Keratinocyte (primary cell): ENCODE data around the gene SLC2A4RG. TPM values are rescaled to one million over a fixed set of nuclear protein-coding genes. Genes with fewer than 3 reads are reported as not detected.
A peak's percentile ranks its signal among the peaks of the same experiment; 100 is the strongest.

Source experiments
- DNase-seq: peaks from one replicate; pipeline ENCODE4 v3.0.0-alpha.2; 2011; ENCODE audit warnings: low read depth, missing footprints, low spot score
- FAIRE-seq: peaks from 2 replicates; lab custom pipeline; 2011; peaks lifted over from hg19 to GRCh38; lab: Jason Lieb, UNC
- H2AFZ ChIP-seq: 2 replicates; pipeline ENCODE4 v1.6.0; 2012; ENCODE audit warnings: low read length, control low read depth, inconsistent platforms; ENCODE audit not compliant: control insufficient read depth
- H3K27ac ChIP-seq: 2 replicates; pipeline ENCODE4 v1.5.1; 2011; ENCODE audit warnings: low read length; ENCODE audit not compliant: control insufficient read depth, insufficient read depth
- H3K27me3 ChIP-seq: 3 replicates; pipeline ENCODE4 v1.6.0; 2011; ENCODE audit warnings: low read length; ENCODE audit not compliant: control insufficient read depth, insufficient read depth; ENCODE audit errors: extremely low read depth
- H3K36me3 ChIP-seq, 2 experiments: 2 replicates in 1 of 2; 3 replicates in 1 of 2; pipeline ENCODE4 v1.5.1; 2011; ENCODE audit warnings: low read length in 2 of 2, mild to moderate bottlenecking in 1 of 2; ENCODE audit not compliant: control insufficient read depth in 2 of 2, insufficient read depth in 2 of 2; ENCODE audit errors: extremely low read depth in 1 of 2
- H3K4me1 ChIP-seq: 3 replicates; pipeline ENCODE4 v1.5.1; 2011; ENCODE audit warnings: low read length; ENCODE audit not compliant: control insufficient read depth, insufficient read depth; ENCODE audit errors: extremely low read depth
- H3K4me2 ChIP-seq: 3 replicates; pipeline ENCODE4 v1.6.0; 2011; ENCODE audit warnings: low read depth, low read length; ENCODE audit not compliant: control insufficient read depth, insufficient read depth; ENCODE audit errors: extremely low read depth
- H3K4me3 ChIP-seq, 3 experiments: fragments of 200-600 bp in 1 of 3; sonication (generic) in 1 of 3; 2 replicates in 2 of 3; 3 replicates in 1 of 3; pipeline ENCODE4 v1.5.1; 2011 to 2016; ENCODE audit warnings: low read length in 3 of 3, mild to moderate bottlenecking in 3 of 3, control low read depth in 2 of 3, inconsistent platforms in 1 of 3, low read depth in 1 of 3, mixed read lengths in 1 of 3, mixed run types in 1 of 3, moderate library complexity in 1 of 3; ENCODE audit not compliant: control insufficient read depth in 2 of 3, insufficient read depth in 2 of 3; ENCODE audit errors: extremely low read depth in 1 of 3
- H3K79me2 ChIP-seq: 2 replicates; pipeline ENCODE4 v1.6.0; 2012; ENCODE audit warnings: low read length; ENCODE audit not compliant: control insufficient read depth, insufficient read depth
- H3K9ac ChIP-seq: 3 replicates; pipeline ENCODE4 v1.6.0; 2011; ENCODE audit warnings: low read length; ENCODE audit not compliant: control insufficient read depth, insufficient read depth; ENCODE audit errors: extremely low read depth
- H3K9me1 ChIP-seq: 3 replicates; pipeline ENCODE4 v1.6.0; 2011; ENCODE audit warnings: low read length; ENCODE audit not compliant: control insufficient read depth, insufficient read depth; ENCODE audit errors: extremely low read depth
- H3K9me3 ChIP-seq: 2 replicates; pipeline ENCODE4 v1.5.1; 2012; ENCODE audit warnings: low read depth, low read length; ENCODE audit not compliant: control insufficient read depth
- H4K20me1 ChIP-seq: 3 replicates; pipeline ENCODE4 v1.6.0; 2011; ENCODE audit warnings: low read length; ENCODE audit not compliant: control insufficient read depth, insufficient read depth; ENCODE audit errors: extremely low read depth
- CTCF ChIP-seq, 3 experiments: IDR thresholded peaks in 1 of 3; conservative IDR thresholded peaks in 1 of 3; optimal IDR thresholded peaks in 1 of 3; 2 replicates in 2 of 3; 3 replicates in 1 of 3; pipeline versions ENCODE3 to v1.5.1; 2011; ENCODE audit warnings: low read length in 3 of 3, mild to moderate bottlenecking in 3 of 3, moderate library complexity in 2 of 3, control low read depth in 1 of 3, inconsistent platforms in 1 of 3; ENCODE audit not compliant: insufficient read depth in 2 of 3; ENCODE audit errors: extremely low read depth in 1 of 3
- EZH2 ChIP-seq: IDR thresholded peaks from one replicate; pipeline ENCODE4 v1.6.1; 2012; ENCODE audit warnings: inconsistent platforms, mild to moderate bottlenecking, low read length, moderate library complexity
- dilution Hi-C: fragments of 300-500 bp; cut with MboI; formaldehyde crosslinking; loops from one replicate; pipeline ENCODE4 v1.7.0; 2020; ENCODE audit warnings: low sequenced_read_pairs; ENCODE audit not compliant: extremely low pct_ligation_motif_present
- polyA plus RNA-seq, 5 experiments: library from polyadenylated mRNA; depleted of rRNA in 3 of 5; stranded (reverse) in 3 of 5; stranded (forward) in 1 of 5; unstranded in 1 of 5; fragments of >200 nt; gene quantifications; 1 replicate in 1 of 5; 2 replicates in 3 of 5; 3 replicates in 1 of 5; pipeline versions ENCODE4 v1.2.1 to v1.2.3, GENCODE V29; 2011 to 2012; ENCODE audit warnings: missing spikeins in 2 of 5, low read depth in 1 of 5, low replicate concordance in 1 of 5

SLC2A4RG gene
- polyA plus RNA-seq, 1 donor (not counting 4 experiments of a cell fraction or from before 2014, with no cell fraction given), result 23.5 TPM

- Histone ChIP-seq H3K27ac (no peak overlapping the region), H3K79me2 (peaks cover 82% of the 10 kb centered on the region), H2AFZ (no peak overlapping the region), H3K36me3 (peaks cover 21 to 29% of the 10 kb centered on the region in 2 experiments), H3K27me3 (no peaks in the 10 kb centered on the region), H3K9me3 (no peaks in the 10 kb centered on the region), H3K4me2 (peak overlapping the region; percentile 80), H3K4me1 (peaks cover 21% of the 10 kb centered on the region), H3K4me3 (peak overlapping the region; percentile 77 to 81 (median 79)), H4K20me1 (peaks cover 4% of the 10 kb centered on the region), H3K9ac (no peak overlapping the region), H3K9me1 (no peaks in the 10 kb centered on the region)
- DNase-seq (no peak), FAIRE-seq (no peak)
- dilution Hi-C loops, result no loop called here
- TF ChIP-seq CTCF (optimal IDR thresholded peaks at IDR 0.05 in 1 of 3, IDR thresholded peaks at IDR 0.05 in 1 of 3, conservative IDR thresholded peaks at IDR 0.05 in 1 of 3; ENCODE audit: extremely low read depth in 1 of 3, insufficient read depth in 2 of 3, low read length in 3 of 3), result no peak
Measured at GRCh38 chr20:63709149-63709527, 30.4 kb upstream of the SLC2A4RG start.

GRCh38 chr20:63711085-63711645, 28.4 kb upstream of the SLC2A4RG start:
- no peaks in the 10 kb centered on the region for H4K20me1 ChIP-seq
- no peak overlapping the region for H3K9ac ChIP-seq
- DNase-seq (no peak), FAIRE-seq (no peak)
- H3K9me1 ChIP-seq, result no peaks in the 10 kb centered on the region
- no peak overlapping the region for H3K27ac ChIP-seq
- dilution Hi-C loops, result no loop called here
- H3K4me1 ChIP-seq, result peaks cover 17% of the 10 kb centered on the region
- H3K4me3 ChIP-seq, result no peak overlapping the region
- H3K9me3 ChIP-seq, result no peaks in the 10 kb centered on the region
- no peaks in the 10 kb centered on the region for H3K27me3 ChIP-seq
- H3K79me2 ChIP-seq, result peaks cover 84% of the 10 kb centered on the region
- H3K36me3 ChIP-seq, result peaks cover 12 to 14% of the 10 kb centered on the region in 2 experiments
- H3K4me2 ChIP-seq, result no peak overlapping the region
- TF ChIP-seq CTCF (optimal IDR thresholded peaks at IDR 0.05 in 1 of 3, IDR thresholded peaks at IDR 0.05 in 1 of 3, conservative IDR thresholded peaks at IDR 0.05 in 1 of 3; ENCODE audit: extremely low read depth in 1 of 3, insufficient read depth in 2 of 3, low read length in 3 of 3) (no peak), EZH2 (no peak)
- no peak overlapping the region for H2AFZ ChIP-seq
